ENCODE data around the gene ARHGAP18. TPM values are rescaled to one million over a fixed set of nuclear protein-coding genes. Genes with fewer than 3 reads are reported as not detected.
"Not testable (repeated sequence)": the region's sequence is repeated elsewhere in the genome, so short reads cannot be mapped to it uniquely, and the experiment has no call there.

The ARHGAP18 gene
- total RNA-seq, 1 donor = 65.8 TPM

GRCh38 chr6:129577691-129578090, 132.3 kb downstream of the ARHGAP18 start:
- DNase-seq (ENCODE audit: low read depth) = no peak
- H3K4me3 ChIP-seq (ENCODE audit: low read depth, low read length) = no peak overlapping the region
- TF ChIP-seq CTCF (IDR thresholded peaks at IDR 0.05; ENCODE audit: insufficient read depth, low read length) = no peak

GRCh38 chr6:129576456-129576855, 133.5 kb downstream of the ARHGAP18 start:
- no peak overlapping the region for H3K4me3 ChIP-seq (ENCODE audit: low read depth, low read length)
- no peak for TF ChIP-seq CTCF (IDR thresholded peaks at IDR 0.05; ENCODE audit: insufficient read depth, low read length)
- no peak for DNase-seq (ENCODE audit: low read depth)

- TF ChIP-seq CTCF (IDR thresholded peaks at IDR 0.05; ENCODE audit: insufficient read depth, low read length) = peak; percentile 71
- no peak overlapping the region for H3K4me3 ChIP-seq (ENCODE audit: low read depth, low read length)
- peak; percentile 83 for DNase-seq (ENCODE audit: low read depth)
These were observed 134.4 kb downstream of the ARHGAP18 start for GRCh38 chr6:129575378-129576118.

GRCh38 chr6:129574605-129575004, 135.4 kb downstream of the ARHGAP18 start:
- DNase-seq (ENCODE audit: low read depth) = not testable (repeated sequence)

GRCh38 chr6:129570929-129571328, 139.0 kb downstream of the ARHGAP18 start:
- not testable (repeated sequence) for H3K4me3 ChIP-seq (ENCODE audit: low read depth, low read length); DNase-seq (ENCODE audit: low read depth)

More at GRCh38 chr6:129574605-129575004, 135.4 kb downstream of the ARHGAP18 start:
- H3K4me3 ChIP-seq (ENCODE audit: low read depth, low read length) = not testable (repeated sequence)

- no peak for DNase-seq (ENCODE audit: low read depth)
- H3K4me3 ChIP-seq (ENCODE audit: low read depth, low read length) = no peak overlapping the region
- TF ChIP-seq CTCF (IDR thresholded peaks at IDR 0.05; ENCODE audit: insufficient read depth, low read length) = no peak
These were observed 142.0 kb downstream of the ARHGAP18 start for GRCh38 chr6:129568015-129568414.

- DNase-seq (ENCODE audit: low read depth) = no peak
- peak; percentile 40 for TF ChIP-seq CTCF (IDR thresholded peaks at IDR 0.05; ENCODE audit: insufficient read depth, low read length)
- H3K4me3 ChIP-seq (ENCODE audit: low read depth, low read length) = no peak overlapping the region
These were observed 142.6 kb downstream of the ARHGAP18 start for GRCh38 chr6:129567374-129567773.

- no peak overlapping the region for H3K4me3 ChIP-seq (ENCODE audit: low read depth, low read length)
- TF ChIP-seq CTCF (IDR thresholded peaks at IDR 0.05; ENCODE audit: insufficient read depth, low read length) = no peak
- DNase-seq (ENCODE audit: low read depth) = peak; percentile 24
These were observed 144.2 kb downstream of the ARHGAP18 start for GRCh38 chr6:129565811-129566210.
